ENCODE data around the gene THBD.

DNA sequence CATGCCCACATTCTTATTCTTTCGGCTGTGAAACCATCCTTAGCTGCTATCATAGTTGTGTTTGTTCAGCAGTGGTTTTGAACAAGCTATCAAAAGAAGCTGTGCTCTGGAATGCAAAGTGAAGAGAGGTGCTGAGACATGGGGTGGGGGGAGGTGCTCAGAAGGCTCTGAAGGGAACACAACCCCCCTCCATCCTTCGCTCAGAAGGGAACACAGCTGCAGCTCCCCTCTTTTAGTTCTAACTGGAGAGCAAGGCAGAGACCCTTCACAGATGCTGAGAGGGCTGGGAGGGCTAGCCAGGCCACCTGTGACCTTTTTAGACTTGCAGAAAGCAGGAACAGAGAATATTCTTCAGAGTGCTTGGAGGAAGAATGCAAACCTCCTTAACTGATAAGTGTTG lies 32.0 kb downstream of the THBD start:
- no peak for TF ChIP-seq EZH2 (optimal IDR thresholded peaks at IDR 0.05; ENCODE audit: low read depth, low read length)
- TF ChIP-seq, protein P1, sequence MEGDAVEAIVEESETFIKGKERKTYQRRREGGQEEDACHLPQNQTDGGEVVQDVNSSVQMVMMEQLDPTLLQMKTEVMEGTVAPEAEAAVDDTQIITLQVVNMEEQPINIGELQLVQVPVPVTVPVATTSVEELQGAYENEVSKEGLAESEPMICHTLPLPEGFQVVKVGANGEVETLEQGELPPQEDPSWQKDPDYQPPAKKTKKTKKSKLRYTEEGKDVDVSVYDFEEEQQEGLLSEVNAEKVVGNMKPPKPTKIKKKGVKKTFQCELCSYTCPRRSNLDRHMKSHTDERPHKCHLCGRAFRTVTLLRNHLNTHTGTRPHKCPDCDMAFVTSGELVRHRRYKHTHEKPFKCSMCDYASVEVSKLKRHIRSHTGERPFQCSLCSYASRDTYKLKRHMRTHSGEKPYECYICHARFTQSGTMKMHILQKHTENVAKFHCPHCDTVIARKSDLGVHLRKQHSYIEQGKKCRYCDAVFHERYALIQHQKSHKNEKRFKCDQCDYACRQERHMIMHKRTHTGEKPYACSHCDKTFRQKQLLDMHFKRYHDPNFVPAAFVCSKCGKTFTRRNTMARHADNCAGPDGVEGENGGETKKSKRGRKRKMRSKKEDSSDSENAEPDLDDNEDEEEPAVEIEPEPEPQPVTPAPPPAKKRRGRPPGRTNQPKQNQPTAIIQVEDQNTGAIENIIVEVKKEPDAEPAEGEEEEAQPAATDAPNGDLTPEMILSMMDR (IDR thresholded peaks at IDR 0.05; ENCODE audit: low read length), result no peak
- no peak for TF ChIP-seq EZH2phosphoT487 (IDR thresholded peaks at IDR 0.05; ENCODE audit: low read length)
